Uterus (tissue), 2 donors: ENCODE measurements around the gene RIOK2.

Experiments
- POLR2A ChIP-seq, 2 donors: fragments of 450-650 bp; IDR thresholded peaks; one replicate each; pipeline ENCODE4 v1.6.1; 2016; ENCODE audit warnings: antibody characterized with exemption in 2 of 2, mild to moderate bottlenecking in 1 of 2, moderate library complexity in 1 of 2
- TF ChIP-seq, protein P1 (sequence below), 4 experiments: fragments of 200-600 bp in 2 of 4; fragments of 450-650 bp in 2 of 4; sonication (generic) in 2 of 4; IDR thresholded peaks; one replicate each; pipeline ENCODE4 v1.5.1; 2016 to 2019; ENCODE audit warnings: antibody characterized with exemption in 4 of 4, mild to moderate bottlenecking in 2 of 4, moderate library complexity in 1 of 4

DNA sequence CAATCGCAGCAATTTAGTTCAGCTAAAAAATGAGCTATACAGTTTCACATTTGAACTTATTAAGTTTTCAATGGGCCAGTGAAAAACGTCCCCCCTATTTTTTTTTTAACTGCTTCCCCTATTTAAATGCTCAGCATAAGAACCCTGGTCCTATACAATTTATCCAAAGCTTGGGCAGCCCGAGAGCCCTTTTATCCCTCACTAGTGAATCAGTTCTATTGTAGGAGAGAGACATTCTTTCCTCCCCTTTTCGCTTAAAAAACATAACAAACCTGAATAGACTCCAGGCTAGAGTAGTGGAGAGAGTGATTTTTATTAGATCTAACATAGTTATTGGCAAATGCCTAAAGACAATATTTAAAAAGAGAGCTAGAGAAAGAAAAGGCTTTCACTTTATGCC lies 42.0 kb downstream of the RIOK2 start:
- TF ChIP-seq, protein P1, sequence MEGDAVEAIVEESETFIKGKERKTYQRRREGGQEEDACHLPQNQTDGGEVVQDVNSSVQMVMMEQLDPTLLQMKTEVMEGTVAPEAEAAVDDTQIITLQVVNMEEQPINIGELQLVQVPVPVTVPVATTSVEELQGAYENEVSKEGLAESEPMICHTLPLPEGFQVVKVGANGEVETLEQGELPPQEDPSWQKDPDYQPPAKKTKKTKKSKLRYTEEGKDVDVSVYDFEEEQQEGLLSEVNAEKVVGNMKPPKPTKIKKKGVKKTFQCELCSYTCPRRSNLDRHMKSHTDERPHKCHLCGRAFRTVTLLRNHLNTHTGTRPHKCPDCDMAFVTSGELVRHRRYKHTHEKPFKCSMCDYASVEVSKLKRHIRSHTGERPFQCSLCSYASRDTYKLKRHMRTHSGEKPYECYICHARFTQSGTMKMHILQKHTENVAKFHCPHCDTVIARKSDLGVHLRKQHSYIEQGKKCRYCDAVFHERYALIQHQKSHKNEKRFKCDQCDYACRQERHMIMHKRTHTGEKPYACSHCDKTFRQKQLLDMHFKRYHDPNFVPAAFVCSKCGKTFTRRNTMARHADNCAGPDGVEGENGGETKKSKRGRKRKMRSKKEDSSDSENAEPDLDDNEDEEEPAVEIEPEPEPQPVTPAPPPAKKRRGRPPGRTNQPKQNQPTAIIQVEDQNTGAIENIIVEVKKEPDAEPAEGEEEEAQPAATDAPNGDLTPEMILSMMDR (IDR thresholded peaks at IDR 0.05): no peak
- TF ChIP-seq POLR2A (IDR thresholded peaks at IDR 0.05): no peak
